Stimulated activated CD4-positive, alpha-beta T cell treated with anti-CD3 and anti-CD28 coated beads, Interleukin-4, amount 100 ng/mL, for 1 hour (primary cell): ENCODE measurements around the gene CNPPD1.

Experiments used
- DNase-seq: peaks from one replicate; pipeline ENCODE4 v3.0.0-alpha.2; 2020

CNPPD1 gene

DNA sequence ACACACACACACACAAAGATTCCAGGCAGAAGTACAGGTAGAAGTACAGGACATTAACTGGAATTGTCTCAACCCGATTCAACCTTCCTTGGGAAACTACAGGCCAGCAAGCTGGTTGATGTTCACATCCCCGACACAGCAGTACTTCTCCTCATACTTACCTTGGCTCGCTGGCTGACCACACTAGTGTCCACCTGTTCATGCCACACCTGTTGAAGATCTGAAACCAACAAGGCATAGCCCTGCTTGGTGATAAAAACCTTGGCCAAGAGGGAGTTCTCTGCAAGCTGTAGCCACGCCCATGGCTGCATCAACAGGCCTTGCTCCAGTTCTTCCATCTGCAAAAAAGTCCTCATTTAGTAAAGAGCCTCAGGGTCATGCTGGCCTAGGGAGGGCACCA, 18.7 kb downstream of the CNPPD1 start:
- no peak for DNase-seq

DNA sequence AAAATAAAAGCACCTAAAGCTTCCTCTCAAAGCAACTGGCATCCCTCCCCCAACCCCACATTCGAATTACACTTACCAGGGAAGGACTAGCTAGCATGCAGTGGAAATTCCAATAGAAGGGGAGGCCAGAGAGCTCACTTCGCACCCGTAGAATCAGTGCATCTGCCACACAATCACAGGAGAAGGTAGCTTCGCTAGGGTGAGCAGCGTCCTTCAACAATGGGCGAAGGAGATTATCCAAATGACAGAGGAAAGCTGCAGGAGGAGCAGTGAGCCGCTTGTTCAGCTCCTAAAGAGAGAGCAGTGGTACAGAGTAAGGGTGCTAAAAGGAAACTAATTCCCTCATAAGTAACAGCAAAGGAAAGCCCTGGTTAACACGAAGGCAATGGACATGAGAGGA, 19.3 kb downstream of the CNPPD1 start:
- DNase-seq = no peak

DNA sequence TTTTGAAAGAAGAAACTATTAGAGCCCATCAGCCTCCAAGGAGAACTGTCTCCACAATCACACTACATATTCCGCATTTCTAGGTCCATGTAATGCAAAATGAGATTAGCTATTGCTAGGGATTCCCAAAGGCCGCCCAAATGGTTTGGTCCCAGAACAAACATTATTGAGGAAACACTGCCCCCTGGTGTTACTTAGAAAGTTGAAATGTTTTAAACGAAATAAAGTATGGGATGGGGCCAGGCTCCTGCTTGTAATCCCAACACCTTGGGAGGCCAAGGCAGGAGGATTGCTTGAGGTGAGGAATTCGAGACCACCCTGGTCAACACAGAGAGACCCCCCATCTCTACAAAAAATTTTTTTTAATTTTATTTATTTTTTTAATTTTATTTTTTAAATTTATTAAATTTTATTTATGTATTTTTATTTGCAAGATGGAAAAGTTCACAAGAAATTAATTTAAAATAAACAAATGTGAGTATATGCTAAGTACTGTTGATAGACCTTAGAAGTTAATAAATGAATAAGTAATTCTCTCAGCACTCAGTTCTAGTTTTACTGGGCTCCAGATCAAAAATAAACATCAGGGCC, 21.6 kb downstream of the CNPPD1 start:
- no peak for DNase-seq

DNA sequence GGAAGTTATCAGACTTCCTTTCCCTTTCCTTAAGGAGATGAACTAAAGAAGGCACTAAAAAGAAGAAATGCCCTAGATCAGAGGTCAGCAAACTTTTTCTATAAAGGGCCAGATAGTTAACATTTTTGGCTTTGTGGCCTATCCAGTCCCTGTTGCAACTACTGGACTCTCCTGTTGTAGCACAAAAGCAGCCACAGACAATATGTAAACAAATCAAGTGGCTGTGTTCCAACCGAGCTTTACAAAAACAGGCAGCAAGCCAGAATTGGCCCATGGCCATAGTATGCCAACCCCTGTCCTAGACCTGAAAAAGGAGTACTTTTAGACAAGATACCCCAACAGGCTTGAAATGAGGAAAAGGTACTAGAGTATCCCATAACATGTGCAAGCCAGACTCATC, 27.1 kb downstream of the CNPPD1 start:
- no peak for DNase-seq

DNA sequence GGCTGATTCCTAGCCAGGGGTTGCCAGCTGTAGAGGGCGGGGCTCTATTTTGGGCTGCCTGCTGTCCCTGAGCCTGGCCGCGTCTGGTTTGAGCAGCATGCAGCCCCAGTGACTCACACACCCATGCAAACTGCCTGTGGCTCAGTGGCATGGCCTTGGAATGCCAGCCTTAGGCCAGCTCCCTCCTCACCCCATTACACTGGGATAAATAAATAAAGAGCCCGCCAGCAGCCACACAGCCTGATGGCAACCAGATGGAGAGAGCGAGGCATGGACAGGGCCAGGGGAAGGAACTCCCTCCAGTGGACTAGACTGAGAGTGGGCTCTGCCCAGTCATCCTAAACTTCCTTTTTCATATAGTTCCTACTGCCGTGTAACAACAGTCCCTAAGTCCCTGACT, 34.4 kb downstream of the CNPPD1 start:
- no peak for DNase-seq

DNA sequence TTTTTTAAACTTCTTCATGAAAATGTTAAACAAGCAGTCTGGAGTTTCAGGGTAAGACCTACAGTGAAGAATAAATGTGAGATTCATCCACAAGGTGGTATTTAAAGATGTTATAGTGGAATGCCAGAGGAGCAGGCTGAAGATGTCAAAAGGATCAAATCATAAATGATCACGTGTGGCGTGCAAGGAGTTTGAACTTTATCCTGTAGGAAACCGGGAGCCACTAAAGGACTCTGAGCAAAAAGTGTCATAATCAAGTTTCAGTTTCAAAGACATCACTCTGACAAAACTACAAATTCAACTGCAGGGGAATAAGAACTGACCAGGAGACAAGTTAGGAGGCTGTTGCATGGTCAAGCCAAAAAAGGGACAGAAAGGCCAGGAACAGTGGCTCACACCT, 36.0 kb downstream of the CNPPD1 start:
- DNase-seq = no peak

DNA sequence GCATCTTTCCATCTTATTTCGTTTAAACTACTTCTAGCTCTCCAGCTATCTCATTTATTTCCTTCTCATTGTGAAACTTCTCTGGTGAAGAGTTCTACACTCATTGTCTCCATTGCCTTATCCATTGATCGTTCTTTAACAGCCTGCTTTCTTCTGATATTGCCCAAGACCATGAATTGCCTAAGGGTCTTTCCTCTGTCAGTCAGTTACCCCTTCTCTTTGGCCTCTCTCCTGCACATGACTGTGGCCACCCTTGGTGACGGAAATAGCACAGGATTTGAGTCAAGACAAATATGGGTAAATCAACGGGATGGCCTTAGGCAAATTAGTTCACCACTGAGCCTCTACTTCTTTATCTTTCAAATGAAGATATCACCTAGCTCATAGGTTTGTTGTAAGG, 42.7 kb downstream of the CNPPD1 start:
- DNase-seq = no peak

DNA sequence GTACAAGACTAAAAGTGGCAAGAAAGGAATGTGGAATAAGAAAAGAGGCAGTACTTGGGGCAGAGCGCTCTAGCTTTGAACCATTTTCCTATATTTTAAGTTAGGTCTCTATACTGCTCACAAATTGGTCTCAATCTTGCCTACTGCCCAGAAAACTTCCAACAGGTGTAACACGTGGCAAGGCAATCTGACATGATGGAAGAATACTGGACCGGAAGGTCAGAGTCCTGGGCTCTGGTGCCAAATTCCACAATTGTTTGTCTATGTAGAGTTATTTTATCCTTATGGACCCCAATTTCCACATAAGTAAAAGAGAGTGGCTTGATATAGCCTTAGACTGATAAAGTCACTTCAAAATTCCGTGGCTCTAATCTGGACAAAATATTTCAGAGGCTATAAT, 45.0 kb downstream of the CNPPD1 start:
- no peak for DNase-seq

DNA sequence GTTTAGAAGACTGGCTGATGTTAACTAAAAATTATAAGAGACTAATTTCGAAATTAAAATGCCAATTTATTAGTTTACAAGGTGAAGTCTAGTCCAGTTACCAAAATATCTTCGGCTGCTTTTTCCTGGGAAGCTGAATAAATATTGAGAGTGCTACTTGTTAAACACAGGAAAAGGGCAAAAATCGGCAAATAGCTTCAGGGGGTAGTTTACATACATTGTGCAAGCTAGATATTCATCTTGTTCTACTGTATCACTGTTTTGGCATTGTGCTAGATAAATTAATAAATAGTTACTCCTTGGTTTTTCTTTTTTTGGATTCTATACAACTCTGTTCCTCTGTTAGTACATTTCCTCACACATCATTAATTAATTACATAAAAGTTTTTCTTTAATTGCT, 45.4 kb downstream of the CNPPD1 start:
- DNase-seq = no peak

DNA sequence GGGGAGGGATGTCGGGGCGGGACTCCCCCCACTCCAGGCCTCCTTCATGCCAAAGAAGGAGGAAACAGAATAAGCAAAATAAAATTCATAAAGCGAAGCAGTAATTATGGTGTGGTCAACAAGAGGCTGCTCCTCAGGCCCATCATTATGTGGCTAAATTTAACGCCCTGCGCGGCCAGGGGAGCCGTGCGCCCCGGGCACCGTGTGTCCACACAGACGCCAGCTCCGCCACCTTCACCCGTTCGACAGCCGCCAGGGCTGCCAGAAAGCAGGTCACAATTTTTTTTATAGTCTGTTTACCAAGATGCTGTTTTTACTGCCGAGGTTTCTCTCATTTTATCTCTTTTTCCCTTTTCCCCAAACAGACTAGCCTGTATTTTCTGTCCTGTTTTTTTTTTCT, 47.1 kb downstream of the CNPPD1 start:
- no peak for DNase-seq

DNA sequence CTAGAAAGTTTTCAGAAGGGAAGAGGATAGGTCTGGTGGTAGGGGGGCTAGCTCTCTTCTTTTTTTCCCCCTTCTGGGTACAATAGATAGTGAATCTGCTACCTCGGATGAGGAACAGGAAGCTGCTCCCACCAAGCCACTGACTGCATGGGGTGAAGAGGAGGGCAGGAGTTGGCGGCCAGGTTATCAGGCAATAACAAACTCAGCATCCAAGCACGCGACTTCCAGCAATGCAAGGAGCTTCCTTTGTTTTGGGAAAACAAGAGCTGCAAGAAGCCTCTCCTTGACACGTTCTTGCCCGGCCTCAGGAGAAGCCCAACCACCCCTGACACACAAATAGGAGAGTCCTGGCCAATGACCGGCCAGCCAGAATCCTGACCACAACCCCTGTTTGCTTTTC, 48.3 kb downstream of the CNPPD1 start:
- DNase-seq = no peak

DNA sequence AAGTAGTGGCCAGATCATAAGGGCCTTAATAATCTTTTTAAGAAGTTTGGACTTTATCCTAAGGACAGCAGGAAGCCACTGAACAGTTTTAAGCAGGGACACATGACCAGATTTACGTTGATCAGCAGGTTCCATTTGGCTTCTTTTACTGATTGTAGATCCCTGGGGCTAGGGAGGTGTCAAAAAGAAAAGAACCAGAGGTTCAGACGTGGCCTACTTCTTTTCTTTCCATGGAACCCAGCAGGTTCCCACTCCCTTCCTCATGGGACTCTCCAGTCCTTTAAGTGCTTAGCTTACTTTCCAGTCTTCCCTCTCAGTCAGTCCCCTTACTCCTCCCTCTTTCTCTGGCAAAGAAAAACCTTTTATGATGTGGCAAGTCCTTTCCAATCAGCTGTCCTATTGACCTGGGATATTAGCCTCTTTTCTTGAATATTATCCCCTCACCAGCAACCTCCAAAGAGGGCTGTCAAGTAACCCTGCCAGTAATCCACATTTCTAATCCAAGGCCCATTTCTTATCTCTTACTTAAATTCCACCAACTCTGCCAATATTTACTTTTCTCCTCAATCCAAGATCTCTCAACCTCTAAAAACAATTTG, 49.6 kb downstream of the CNPPD1 start:
- DNase-seq = no peak

DNA sequence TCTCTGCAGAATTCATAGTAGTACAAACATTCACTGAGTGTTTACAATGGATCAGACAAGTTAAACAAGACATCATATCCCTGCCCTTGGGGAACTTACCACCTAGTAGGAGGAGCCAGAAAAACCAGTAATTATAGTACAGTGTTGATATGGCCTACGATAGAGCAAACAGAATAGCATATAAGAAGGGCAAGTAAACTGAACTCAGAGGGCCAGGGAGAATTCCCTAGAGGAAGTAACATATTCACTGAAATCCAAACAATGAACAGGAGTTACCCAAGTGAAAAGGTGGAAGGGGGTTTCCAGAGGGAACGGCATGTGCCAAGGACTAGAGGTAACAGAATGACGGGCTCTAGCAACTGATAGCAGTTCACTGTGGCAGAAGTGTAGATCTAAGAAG, 50.2 kb downstream of the CNPPD1 start:
- DNase-seq = no peak

DNA sequence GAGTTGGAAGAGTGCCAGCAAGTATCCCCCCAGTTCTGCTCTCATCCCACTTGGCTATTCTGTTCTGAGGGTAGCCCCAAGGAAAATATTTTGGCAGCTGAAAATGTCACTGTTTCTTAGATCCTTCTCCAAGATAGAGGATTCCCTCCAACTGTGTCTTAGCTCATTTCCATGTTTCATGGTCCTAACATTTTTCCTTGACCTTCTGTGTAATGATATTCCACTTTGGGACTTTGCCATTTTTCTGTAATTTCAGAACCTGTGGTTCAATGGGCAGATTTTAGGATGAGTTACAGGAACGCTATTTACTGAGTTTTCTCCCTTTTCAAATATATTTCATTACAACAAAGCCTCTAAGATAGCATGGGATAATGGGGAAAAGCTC, 50.8 kb downstream of the CNPPD1 start:
- DNase-seq = no peak

DNA sequence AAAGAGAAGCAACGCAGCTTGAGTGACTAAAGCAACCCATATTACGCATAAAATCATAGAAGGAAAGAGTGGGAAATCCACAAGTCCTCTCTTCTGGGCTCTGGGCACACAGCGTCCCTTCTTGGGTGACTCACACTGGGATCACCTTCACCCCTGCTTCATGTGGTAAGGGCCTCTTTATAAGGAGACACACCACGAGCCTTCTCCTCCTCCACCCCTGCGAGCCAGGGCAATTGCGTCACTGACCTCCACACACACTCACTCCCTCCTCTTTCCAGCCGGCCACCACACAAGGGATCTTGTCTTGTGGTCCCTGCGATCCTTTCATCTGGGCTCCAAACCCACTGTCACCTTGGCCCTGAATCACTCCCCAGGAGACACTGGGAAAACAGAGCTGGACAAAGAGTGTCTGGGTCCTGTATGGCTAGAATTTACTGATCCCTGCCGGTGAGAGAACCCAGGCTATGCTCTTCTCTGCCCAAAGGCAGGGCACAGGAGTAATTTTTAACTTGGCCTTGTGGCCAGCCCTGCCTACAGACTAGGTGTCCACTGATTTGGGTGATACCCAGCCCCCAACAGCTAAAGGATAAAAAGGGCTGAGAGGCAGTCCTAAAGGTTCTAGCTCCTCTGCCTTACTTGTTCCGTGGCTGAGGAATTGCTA, 51.4 kb downstream of the CNPPD1 start:
- DNase-seq = no peak

DNA sequence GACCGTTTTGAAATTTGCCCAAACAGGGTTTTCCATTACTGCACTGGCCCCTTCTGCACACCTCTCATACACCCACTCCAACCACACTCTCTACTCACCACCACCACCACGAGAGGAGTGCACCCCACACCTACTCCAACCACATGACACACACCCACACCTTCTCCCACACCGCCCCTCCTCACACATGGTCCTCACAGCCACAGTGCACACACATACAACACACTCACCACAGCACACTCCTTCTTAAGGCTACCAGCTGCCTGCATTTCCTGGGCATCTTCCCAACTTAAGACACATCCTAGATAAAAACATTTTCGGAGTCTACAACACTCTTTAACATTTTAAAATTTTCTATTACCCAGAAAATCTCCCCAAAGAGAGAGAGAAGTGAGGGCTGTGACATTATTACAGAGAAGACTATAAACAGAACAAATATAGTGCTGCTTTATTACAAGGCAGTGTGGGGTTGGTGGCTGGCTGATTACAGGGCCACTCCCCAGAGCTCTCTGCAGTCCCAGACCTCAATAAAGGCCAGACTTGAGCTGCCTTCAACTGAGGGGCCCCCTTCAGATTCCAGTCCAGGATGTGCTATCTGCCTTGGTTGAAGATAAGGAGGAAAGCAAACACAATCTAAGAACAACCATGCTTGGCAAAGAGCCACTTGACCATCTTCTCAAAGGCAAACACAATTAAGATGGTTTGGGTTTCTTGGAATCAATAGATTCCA, 52.2 kb downstream of the CNPPD1 start:
- DNase-seq = no peak

DNA sequence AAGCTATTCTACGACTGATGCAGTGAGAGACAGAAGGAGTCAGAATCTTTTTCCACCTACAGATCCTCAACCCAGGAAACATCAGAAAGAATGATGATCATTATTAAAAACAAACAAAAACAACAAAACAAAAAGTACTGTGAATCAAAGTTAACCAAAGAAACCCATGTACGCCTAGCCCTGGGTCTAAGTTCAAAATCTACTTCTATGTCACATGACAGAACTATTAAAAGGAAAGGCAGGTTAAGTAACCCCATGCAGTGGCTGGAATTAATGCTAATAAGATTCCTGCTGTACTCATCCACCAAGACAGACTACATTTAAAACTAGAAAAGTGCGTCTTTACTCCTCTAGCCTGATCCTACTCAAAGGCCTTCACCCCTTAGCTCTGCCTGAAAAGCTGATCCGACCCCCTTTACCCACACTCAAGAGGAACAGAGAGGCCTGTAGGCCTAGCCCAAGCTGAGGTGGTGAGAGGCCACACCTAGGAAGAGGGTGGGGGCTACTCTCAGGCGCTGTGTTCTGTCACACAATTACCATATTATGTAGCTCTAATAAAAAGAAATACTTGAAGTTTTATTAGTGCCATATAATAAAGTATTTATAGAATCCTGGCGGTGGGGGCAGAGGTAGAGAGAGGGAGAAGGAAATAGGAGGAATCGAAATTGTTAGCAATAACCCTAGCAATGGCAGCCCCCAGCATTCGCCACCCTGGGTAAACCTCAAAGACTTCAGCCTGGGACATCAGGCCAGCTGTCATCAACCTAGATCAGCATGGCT, 53.2 kb downstream of the CNPPD1 start:
- no peak for DNase-seq

DNA sequence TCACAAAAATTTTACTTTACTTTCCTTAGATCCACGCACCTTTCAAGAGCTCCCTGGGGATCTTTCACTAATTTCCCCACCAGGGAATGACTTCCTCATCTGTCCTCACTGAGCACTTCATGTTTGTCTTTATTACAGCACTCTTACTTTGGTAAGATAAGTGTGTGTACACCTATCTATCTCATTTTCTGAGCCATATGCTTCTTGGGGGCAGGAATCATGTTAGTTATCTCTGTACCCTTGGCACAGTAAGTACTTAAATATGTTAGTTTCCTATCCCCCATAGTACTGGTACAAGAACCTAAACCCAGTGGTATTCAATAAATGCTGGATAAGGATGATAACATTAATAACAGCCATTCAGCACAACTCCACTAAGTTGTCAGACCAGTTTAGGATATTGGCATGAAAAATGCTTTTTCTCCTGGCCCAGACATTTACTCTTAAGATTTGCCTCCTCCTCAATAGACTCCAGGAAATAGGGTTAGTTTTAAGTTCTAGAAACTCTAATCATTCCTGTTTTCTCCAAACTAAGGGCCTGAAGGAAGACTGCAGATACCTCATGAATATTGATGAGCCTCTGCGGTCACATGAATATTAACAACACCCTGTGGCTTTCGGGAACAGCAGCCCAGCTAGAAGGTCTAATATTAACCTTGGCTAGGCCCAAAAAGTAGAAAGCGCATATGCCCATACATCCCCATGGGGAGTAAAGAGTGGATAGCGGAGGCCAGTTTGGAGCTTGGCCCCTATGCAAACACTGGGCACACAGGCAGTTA, 54.3 kb downstream of the CNPPD1 start:
- no peak for DNase-seq
